ENCODE data around the gene MOGAT1.

Gene MOGAT1

DNA sequence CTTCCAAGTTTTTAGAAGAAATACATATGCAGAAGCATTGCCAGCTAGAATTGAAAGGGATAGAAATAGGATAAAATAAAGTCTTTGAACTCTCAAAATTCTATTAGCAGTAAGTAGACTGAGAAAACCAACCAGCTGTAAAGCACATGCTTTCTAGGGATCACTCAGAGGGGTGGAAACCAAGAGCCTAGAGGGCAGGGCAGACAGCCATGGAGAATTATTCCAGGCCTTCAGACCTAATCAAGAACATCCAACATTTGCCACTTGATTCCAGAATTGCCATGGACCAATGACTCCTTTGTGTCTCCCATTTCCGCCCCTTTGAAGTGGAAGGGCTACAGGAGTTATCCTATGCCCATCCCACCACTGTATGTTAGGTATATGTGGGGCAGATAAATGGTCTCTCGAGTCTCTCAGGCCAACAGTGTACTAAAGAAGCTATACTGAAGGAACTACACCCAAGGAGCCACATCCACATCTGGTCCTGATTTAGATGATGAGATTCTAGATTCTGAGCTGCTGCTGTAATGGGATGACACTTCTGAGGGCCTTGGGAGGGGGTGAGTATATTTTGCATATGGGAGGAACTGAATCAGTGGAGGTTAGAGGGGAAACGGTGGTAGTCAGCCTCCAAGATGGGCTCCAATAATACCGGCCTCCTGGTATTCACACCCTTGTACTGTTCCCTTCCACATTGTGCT lies 19.6 kb upstream of the MOGAT1 start:
- Histone ChIP-seq H3K4me1 (ENCODE audit: control insufficient read depth, insufficient read depth, low read length) (peaks cover 5% of the 10 kb centered on the region), H3K4me3 (ENCODE audit: low read depth, low read length) (no peak overlapping the region), H3K27me3 (ENCODE audit: control insufficient read depth, insufficient read depth, low read length) (no peaks in the 10 kb centered on the region), H3K9ac (ENCODE audit: low read depth, low read length) (no peak overlapping the region), H3K27ac (ENCODE audit: low read depth, low read length) (no peak overlapping the region), H3K36me3 (ENCODE audit: control insufficient read depth, insufficient read depth, low read length) (peaks cover 19% of the 10 kb centered on the region), H3K9me3 (ENCODE audit: control insufficient read depth, insufficient read depth, low read length) (no peaks in the 10 kb centered on the region)

DNA sequence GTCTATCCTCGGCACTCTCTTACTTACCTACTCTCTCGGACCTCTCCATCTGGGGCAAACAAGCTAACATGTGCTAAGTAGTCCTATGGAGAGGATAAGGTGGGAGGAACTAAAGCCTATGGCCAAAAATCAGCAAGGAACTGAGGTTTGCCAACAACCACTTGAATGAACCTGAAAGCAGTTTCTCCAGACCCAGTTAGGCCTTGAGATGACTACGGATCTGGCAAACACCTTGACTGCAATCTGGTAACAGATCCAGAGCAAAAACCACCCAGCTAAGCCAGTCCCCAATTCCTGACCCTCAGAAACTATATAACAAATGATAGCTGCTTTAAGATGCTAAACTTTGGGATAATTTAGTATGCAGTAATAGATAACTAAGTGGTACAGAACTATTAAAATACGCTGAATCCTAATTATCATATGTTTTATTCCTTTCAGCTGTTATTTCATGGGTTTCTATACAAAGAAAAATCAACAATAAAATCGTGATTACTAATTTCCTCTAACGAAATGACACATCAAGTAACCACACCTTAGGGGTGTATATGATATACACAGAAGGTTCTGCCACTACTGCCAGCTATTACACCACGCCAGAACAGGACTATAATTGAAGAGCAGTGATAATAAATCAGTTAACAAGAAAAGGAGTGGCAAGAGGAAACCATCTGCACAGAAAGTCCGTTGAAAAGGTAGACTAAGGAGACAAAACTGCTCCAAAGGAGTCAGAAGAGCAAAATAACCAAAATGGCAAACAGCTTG lies 18.8 kb upstream of the MOGAT1 start:
- Histone ChIP-seq H3K4me1 (ENCODE audit: control insufficient read depth, insufficient read depth, low read length) (peaks cover 5% of the 10 kb centered on the region), H3K27ac (ENCODE audit: low read depth, low read length) (no peak overlapping the region), H3K9ac (ENCODE audit: low read depth, low read length) (no peak overlapping the region), H3K27me3 (ENCODE audit: control insufficient read depth, insufficient read depth, low read length) (no peaks in the 10 kb centered on the region), H3K4me3 (ENCODE audit: low read depth, low read length) (no peak overlapping the region), H3K36me3 (ENCODE audit: control insufficient read depth, insufficient read depth, low read length) (peaks cover 11% of the 10 kb centered on the region), H3K9me3 (ENCODE audit: control insufficient read depth, insufficient read depth, low read length) (no peaks in the 10 kb centered on the region)

DNA sequence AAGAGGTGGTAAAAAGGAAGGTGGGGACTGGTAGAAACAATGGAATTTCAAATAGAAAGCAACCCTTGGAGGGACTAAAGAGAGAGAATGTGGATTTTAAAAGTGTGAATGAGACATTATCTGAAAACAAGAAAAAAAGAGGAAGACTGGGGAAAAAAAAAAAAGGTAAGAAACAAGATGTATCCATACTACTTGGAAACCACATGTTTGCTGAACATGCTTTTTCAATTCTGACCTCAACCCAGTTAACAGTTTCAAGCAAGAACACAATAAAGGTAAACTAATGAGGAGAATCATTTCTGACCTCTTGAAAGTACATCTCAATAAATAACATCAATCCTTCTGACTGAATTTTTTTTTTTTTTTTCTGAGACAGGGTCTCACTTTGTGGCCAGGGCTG lies 18.2 kb upstream of the MOGAT1 start:
- Histone ChIP-seq H3K9ac (ENCODE audit: low read depth, low read length) (no peak overlapping the region), H3K27me3 (ENCODE audit: control insufficient read depth, insufficient read depth, low read length) (no peaks in the 10 kb centered on the region), H3K36me3 (ENCODE audit: control insufficient read depth, insufficient read depth, low read length) (peaks cover 5% of the 10 kb centered on the region), H3K27ac (ENCODE audit: low read depth, low read length) (no peak overlapping the region), H3K4me1 (ENCODE audit: control insufficient read depth, insufficient read depth, low read length) (peaks cover 5% of the 10 kb centered on the region), H3K4me3 (ENCODE audit: low read depth, low read length) (no peak overlapping the region), H3K9me3 (ENCODE audit: control insufficient read depth, insufficient read depth, low read length) (no peaks in the 10 kb centered on the region)

DNA sequence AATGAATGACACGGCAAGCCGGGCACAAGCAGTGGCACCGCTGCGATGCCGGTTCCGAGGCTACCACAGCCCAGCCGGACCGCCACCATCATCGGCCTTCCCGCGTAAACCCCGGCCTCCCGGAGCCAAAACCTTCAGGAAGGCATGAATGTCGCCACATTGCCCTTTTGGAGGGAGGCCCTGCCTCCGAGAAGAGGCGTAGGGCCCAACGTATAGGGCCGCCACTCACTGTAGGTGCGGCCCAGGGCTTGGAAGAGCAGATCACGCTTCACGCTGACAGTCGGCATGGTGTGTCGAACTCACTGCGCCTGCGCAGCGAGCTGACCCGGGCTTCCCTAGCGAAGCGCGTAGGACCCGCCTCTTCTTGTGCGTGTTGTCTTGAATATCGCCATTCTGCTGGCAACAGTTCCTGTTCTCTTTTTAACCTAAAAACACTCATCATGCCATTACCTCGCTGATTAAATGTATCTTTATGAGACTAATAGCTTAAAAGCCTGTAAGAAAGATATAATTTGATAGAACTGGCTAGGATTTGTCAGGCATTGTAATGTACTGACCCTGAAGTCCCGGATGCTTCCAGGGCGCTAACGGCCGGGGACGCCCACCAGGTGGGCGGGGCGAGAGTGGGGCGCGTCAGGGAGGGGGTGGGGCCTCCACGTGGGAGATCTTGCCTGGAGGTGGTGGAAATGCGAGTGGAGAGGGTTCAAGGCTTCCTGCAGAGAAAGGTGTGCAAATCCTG lies 15.5 kb upstream of the MOGAT1 start, which contains the start of gene FARSB:
Gene FARSB, minus strand, starts transcription at position 306 of the 739 bp plus-strand sequence. Its CDS starts 19 bp downstream, at position 287.
- Histone ChIP-seq H3K27me3 (ENCODE audit: control insufficient read depth, insufficient read depth, low read length) (no peaks in the 10 kb centered on the region), H3K4me1 (ENCODE audit: control insufficient read depth, insufficient read depth, low read length) (peaks cover 5% of the 10 kb centered on the region), H3K4me3 (ENCODE audit: low read depth, low read length) (peak within 1 kb of the TSS; percentile 87), H3K36me3 (ENCODE audit: control insufficient read depth, insufficient read depth, low read length) (no peaks in the 10 kb centered on the region), H3K27ac (ENCODE audit: low read depth, low read length) (peak within 1 kb of the TSS; percentile 92), H3K9me3 (ENCODE audit: control insufficient read depth, insufficient read depth, low read length) (no peaks in the 10 kb centered on the region), H3K9ac (ENCODE audit: low read depth, low read length) (peak within 1 kb of the TSS; percentile 95)

DNA sequence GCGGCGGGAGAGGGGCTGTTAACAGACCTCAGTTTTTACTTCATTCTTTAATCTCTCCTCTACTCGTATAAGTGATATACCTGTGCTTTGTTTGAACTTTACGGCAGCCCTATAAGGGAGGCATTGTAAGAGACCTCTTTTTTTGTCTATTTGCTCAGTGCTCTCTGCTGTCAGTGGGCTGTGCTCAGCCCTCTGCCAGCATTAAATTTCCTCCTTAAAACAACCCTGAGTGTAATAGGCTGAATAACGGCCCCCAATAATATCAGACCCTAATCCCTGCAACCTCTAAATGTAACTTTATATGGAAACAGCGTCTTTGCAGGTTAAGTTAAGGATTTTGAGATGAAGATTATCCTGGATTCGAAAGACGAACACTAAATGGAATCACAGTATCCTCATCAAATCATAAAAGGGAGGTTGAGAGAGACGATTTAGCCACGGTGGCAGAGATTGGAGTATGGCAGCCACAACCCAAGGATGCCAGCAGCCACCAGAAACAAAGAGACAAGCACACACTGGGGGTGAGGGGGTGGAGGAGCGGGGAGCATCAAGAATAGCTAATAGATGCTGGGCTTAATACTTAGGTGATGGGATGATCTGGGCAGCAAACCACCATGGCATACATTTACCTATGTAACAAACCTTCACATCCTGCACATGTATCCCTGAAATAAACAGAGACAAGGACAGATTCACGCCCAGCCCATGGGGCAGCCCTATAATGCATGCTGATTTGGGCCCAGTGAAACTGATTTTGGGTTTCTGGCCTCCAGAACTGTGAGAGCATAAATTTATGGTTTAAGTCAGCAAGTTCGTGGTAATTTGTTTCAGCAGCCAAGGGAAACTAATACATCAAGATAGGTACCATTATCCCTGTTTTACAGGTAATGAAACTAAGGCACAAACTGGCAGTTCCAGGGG lies 14.7 kb upstream of the MOGAT1 start:
- Histone ChIP-seq H3K36me3 (ENCODE audit: control insufficient read depth, insufficient read depth, low read length) (no peaks in the 10 kb centered on the region), H3K4me3 (ENCODE audit: low read depth, low read length) (peak overlapping the region; percentile 87), H3K9ac (ENCODE audit: low read depth, low read length) (peak overlapping the region; percentile 95), H3K27ac (ENCODE audit: low read depth, low read length) (peak overlapping the region; percentile 92), H3K9me3 (ENCODE audit: control insufficient read depth, insufficient read depth, low read length) (no peaks in the 10 kb centered on the region), H3K27me3 (ENCODE audit: control insufficient read depth, insufficient read depth, low read length) (no peaks in the 10 kb centered on the region), H3K4me1 (ENCODE audit: control insufficient read depth, insufficient read depth, low read length) (peaks cover 5% of the 10 kb centered on the region)

DNA sequence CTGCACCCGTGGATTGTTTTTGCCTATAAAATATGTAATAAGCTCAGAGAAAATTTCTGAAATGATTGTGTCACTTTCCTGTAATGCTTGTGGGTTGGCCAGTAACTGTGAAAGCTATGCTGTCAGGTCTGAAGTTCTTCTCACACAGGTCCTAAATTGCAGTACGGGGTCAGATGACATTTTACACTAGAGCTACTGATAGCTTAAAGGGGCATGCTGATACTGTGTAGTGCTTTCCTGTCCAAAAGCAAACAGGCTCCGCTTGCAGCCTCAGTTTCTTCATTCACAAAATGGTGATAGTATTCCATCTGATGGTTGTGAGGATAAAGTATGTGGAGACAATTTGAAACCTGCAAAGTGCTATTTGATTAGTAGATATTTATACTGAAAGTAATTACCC lies 8.0 kb upstream of the MOGAT1 start:
- Histone ChIP-seq H3K27ac (ENCODE audit: low read depth, low read length) (no peak overlapping the region), H3K4me1 (ENCODE audit: control insufficient read depth, insufficient read depth, low read length) (no peaks in the 10 kb centered on the region), H3K27me3 (ENCODE audit: control insufficient read depth, insufficient read depth, low read length) (no peaks in the 10 kb centered on the region), H3K4me3 (ENCODE audit: low read depth, low read length) (no peak overlapping the region), H3K9ac (ENCODE audit: low read depth, low read length) (no peak overlapping the region), H3K9me3 (ENCODE audit: control insufficient read depth, insufficient read depth, low read length) (no peaks in the 10 kb centered on the region), H3K36me3 (ENCODE audit: control insufficient read depth, insufficient read depth, low read length) (no peaks in the 10 kb centered on the region)

DNA sequence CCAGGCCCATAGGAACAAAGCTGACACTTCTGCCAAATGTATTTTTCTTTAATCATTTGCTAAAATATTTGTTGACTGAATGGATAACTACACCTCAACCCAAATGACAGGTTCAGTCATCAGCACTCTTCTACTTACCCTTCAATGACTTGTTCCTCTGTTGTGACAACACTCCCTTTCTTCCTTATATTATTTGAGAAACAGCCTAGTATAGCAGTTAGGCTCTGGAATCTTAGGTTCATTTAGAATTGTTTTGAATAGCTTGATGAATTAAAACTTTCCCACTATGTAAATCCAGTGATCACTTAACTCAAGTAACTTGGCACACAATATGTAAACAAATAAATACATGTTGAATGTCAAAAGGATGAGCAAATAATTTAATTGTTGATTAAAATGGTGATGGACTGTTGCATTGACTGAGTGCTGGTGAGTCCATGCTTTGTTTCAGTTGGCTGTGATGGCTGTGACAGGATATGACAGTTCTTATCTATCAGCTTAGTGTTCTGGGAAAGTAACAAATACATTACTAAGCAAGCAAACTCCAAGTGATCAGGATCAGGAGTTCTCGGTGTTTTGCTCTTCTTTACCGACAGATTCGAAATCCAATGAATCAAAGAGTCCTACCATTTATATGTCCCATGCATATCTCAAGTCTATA lies 2.8 kb upstream of the MOGAT1 start:
- Histone ChIP-seq H3K27me3 (ENCODE audit: control insufficient read depth, insufficient read depth, low read length) (peaks cover 31% of the 10 kb centered on the region), H3K27ac (ENCODE audit: low read depth, low read length) (no peak overlapping the region), H3K9ac (ENCODE audit: low read depth, low read length) (no peak overlapping the region), H3K9me3 (ENCODE audit: control insufficient read depth, insufficient read depth, low read length) (no peaks in the 10 kb centered on the region), H3K4me1 (ENCODE audit: control insufficient read depth, insufficient read depth, low read length) (peaks cover 5% of the 10 kb centered on the region; the same call in 1 of the 2 replicates), H3K4me3 (ENCODE audit: low read depth, low read length) (no peak overlapping the region), H3K36me3 (ENCODE audit: control insufficient read depth, insufficient read depth, low read length) (no peaks in the 10 kb centered on the region)

DNA sequence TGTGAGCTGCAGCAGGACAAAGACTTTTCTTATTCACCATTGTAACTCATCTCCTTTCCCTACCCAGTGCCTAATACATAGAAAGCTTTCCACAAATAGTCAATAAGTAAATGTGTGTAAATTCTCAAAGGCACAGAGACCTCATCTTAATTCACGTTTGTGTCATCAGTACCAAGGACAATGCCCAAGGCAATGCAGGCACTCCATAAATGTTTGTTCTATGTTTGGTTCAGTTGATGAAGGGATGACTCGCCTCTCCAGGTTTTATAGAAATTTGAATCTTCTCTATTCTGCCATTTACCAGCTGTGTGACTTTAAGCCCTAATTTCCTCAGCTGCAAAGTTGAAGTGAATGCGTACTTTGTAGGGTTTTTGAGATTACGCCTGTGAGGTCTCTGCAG lies 2.1 kb upstream of the MOGAT1 start:
- no peak overlapping the region for H3K9ac ChIP-seq (ENCODE audit: low read depth, low read length)
- no peaks in the 10 kb centered on the region for H3K9me3 ChIP-seq (ENCODE audit: control insufficient read depth, insufficient read depth, low read length)
- peaks cover 5% of the 10 kb centered on the region; the same call in 1 of the 2 replicates for H3K4me1 ChIP-seq (ENCODE audit: control insufficient read depth, insufficient read depth, low read length)
- no peak overlapping the region for H3K4me3 ChIP-seq (ENCODE audit: low read depth, low read length)
- H3K27ac ChIP-seq (ENCODE audit: low read depth, low read length) = no peak overlapping the region
- no peaks in the 10 kb centered on the region for H3K36me3 ChIP-seq (ENCODE audit: control insufficient read depth, insufficient read depth, low read length)
- peaks cover 31% of the 10 kb centered on the region for H3K27me3 ChIP-seq (ENCODE audit: control insufficient read depth, insufficient read depth, low read length)

DNA sequence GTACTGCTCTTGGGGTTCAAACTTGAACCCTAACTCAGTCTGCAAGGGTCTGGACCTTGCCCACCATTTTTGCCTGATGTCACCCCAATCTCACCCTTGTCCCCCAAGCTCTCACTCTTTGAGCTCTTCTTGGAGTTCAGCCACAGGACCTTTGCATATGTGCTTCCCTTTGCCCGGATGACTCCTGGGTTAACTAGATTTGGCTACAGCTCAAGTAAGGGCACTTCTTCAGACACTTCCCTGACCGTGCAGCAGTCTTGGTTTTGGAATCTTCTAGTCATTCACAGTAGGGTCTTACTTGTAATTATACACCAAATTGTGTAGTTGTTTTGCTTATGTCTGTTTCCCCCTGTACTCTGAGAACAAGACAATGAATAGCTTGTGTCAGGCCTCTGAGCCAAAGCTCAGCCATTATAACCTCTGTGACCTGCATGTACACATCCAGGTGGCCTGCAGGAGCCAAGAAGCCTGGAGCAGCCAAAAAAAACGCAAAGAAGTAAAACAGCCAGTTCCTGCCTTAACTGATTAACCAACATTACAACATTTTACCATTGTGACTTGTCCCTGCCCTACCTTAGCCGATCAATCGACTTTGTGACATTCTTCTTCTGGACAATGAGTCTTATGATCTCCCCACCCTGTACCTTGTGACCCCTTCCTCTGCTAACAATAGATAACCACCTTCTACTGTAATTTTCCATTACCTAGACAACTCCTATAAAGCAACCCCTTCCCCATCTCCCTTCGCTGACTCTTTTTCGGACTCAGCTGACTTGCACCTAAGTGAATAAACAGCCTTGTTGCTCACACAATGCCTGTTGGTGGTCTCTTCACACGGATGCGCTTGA lies 1.0 kb upstream of the MOGAT1 start:
- Histone ChIP-seq H3K36me3 (ENCODE audit: control insufficient read depth, insufficient read depth, low read length) (no peaks in the 10 kb centered on the region), H3K9ac (ENCODE audit: low read depth, low read length) (no peak overlapping the region), H3K27ac (ENCODE audit: low read depth, low read length) (no peak overlapping the region), H3K9me3 (ENCODE audit: control insufficient read depth, insufficient read depth, low read length) (no peaks in the 10 kb centered on the region), H3K4me1 (ENCODE audit: control insufficient read depth, insufficient read depth, low read length) (peaks cover 5% of the 10 kb centered on the region; the same call in 1 of the 2 replicates), H3K4me3 (ENCODE audit: low read depth, low read length) (peak overlapping the region; percentile 67), H3K27me3 (ENCODE audit: control insufficient read depth, insufficient read depth, low read length) (peaks cover 31% of the 10 kb centered on the region)
